BLaER1 (cell line): Measurements from ENCODE around the gene DPEP2.
"Not testable (repeated sequence)": the region's sequence is repeated elsewhere in the genome, so short reads cannot be mapped to it uniquely, and the experiment has no call there.

Experiments
- H3K27ac ChIP-seq: shearing (Covaris generic); formaldehyde crosslinking; 2 replicates; pipeline ENCODE4 v1.8.1; 2022
- H3K27me3 ChIP-seq: shearing (Covaris generic); formaldehyde crosslinking; 2 replicates; pipeline ENCODE4 v1.8.1; 2022
- H3K36me3 ChIP-seq: shearing (Covaris generic); formaldehyde crosslinking; 2 replicates; pipeline ENCODE4 v1.8.1; 2022
- H3K4me1 ChIP-seq: shearing (Covaris generic); formaldehyde crosslinking; 2 replicates; pipeline ENCODE4 v1.8.1; 2022
- H3K4me2 ChIP-seq: shearing (Covaris generic); formaldehyde crosslinking; 2 replicates; pipeline ENCODE4 v1.8.1; 2022
- H3K4me3 ChIP-seq: shearing (Covaris generic); formaldehyde crosslinking; 2 replicates; pipeline ENCODE4 v1.8.1; 2022
- H3K9ac ChIP-seq: shearing (Covaris generic); formaldehyde crosslinking; 2 replicates; pipeline ENCODE4 v1.8.1; 2022
- H3K9me3 ChIP-seq: shearing (Covaris generic); formaldehyde crosslinking; 2 replicates; pipeline ENCODE4 v1.8.1; 2022
- H4K20me1 ChIP-seq: shearing (Covaris generic); formaldehyde crosslinking; 2 replicates; pipeline ENCODE4 v1.8.1; 2022
- Cebpa-rat ChIP-seq: shearing (Covaris generic); IDR thresholded peaks from 2 replicates; pipeline ENCODE4 v1.8.1; 2022

Gene DPEP2, protein sequence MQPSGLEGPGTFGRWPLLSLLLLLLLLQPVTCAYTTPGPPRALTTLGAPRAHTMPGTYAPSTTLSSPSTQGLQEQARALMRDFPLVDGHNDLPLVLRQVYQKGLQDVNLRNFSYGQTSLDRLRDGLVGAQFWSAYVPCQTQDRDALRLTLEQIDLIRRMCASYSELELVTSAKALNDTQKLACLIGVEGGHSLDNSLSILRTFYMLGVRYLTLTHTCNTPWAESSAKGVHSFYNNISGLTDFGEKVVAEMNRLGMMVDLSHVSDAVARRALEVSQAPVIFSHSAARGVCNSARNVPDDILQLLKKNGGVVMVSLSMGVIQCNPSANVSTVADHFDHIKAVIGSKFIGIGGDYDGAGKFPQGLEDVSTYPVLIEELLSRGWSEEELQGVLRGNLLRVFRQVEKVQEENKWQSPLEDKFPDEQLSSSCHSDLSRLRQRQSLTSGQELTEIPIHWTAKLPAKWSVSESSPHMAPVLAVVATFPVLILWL

DNA sequence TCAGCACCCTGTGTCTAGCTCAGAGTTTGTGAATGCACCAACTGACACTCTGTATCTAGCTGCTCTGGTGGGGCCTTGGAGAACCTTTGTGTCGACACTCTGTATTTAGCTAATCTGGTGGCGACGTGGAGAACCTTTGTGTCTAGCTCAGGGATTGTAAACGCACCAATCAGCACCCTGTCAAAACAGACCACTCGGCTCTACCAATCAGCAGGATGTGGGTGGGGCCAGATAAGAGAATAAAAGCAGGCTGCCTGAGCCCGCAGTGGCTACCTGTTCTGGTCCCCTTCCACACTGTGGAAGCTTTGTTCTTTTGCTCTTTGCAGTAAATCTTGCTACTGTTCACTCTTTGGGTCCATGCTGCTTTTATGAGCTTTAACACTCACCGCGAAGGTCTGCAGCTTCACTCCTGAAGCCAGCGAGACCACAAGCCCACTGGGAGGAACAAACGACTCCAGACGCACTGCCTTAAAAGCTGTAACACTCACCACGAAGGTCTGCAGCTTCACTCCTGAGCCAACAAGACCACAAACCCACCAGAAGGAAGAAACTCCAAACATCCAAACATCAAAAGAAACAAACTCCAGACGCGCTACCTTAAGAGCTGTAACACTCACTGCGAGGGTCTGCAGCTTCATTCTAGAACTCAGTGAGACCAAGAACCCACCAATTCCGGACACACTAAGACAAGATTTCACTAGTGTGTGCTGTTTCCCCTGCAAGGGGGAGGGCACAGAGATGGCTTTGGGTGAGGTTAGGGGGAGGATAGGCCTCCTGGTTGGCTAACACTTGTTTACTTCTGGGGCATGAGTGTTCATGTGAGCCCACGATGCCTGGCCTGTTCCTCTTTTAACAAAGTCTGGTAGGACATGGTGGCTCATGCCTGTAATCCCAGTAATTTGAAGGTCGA, at the start of gene DPEP2:
TSS of gene DPEP2 (minus strand) at position 706 of the 910 bp plus-strand sequence. CDS start 6,272 bp downstream, outside the sequence.
- Histone ChIP-seq H3K9ac (peak within 1 kb of the TSS; percentile 46; the same call in 1 of the 2 replicates), H3K4me1 (peaks cover 38% of the 10 kb centered on the region), H3K4me2 (peak within 1 kb of the TSS; percentile 82), H3K27ac (peak within 1 kb of the TSS; percentile 59), H3K4me3 (peak within 1 kb of the TSS; percentile 37)
- H3K27me3 ChIP-seq, H3K9me3 ChIP-seq, H3K36me3 ChIP-seq, H4K20me1 ChIP-seq: not testable (repeated sequence)

DNA sequence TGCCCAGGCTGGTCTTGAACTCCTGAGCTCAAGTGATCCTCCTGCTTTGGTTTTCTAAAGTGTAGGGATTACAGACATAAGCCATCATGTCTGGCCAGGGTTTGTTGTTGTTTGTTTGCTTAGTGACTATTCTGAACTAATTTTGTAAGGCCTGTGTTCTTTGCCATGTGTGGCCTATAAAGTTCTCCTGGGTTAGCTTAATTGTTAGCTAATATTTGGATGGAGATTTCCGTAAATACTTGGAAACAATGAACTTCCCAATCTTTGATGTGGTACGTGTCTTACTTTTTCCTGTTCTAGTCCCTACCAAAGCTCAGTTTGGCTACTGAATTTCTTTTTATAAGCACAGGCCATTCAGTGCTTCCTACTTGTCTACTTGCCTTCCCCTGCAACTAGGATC, 48.7 kb upstream of the DPEP2 start:
- H3K4me3 ChIP-seq, result no peak overlapping the region
- no peak for TF ChIP-seq Cebpa-rat
- H4K20me1 ChIP-seq, result no peaks in the 10 kb centered on the region
- H3K9ac ChIP-seq, result no peak overlapping the region
- no peaks in the 10 kb centered on the region for H3K27me3 ChIP-seq
- no peak overlapping the region for H3K27ac ChIP-seq
- H3K4me1 ChIP-seq, result no peaks in the 10 kb centered on the region
- no peak overlapping the region for H3K4me2 ChIP-seq
- H3K36me3 ChIP-seq, result peaks cover 87% of the 10 kb centered on the region
- no peaks in the 10 kb centered on the region for H3K9me3 ChIP-seq

DNA sequence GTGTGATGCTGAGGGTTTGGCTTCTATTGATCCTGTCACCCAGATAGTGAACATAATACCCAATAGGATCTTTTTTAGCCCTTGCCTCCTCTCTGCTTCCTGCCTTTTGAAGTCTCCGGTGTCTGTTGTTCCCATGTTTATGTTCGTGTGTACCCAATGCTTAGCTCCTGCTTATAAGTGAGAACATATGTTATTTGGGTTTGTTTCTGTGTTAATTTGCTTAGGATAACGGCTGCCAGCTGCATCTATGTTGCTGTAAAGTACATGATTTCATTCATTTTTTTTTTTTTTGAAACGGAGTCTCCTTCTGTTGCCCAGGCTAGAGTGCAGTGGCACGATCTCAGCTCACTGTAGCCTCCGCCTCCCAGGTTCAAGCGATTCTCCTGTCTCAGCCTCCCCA, 46.8 kb upstream of the DPEP2 start:
- H3K9ac ChIP-seq, result no peak overlapping the region
- no peak overlapping the region for H3K27ac ChIP-seq
- H3K4me2 ChIP-seq, result no peak overlapping the region
- H3K4me1 ChIP-seq, result no peaks in the 10 kb centered on the region
- TF ChIP-seq Cebpa-rat, result no peak
- H4K20me1 ChIP-seq, result 0 out of 2 replicates have a peak, but pooled peaks cover 1% of the 10 kb centered on the region
- H3K4me3 ChIP-seq, result no peak overlapping the region
- H3K27me3 ChIP-seq, result no peaks in the 10 kb centered on the region
- H3K9me3 ChIP-seq, result no peaks in the 10 kb centered on the region
- H3K36me3 ChIP-seq, result peaks cover 86% of the 10 kb centered on the region

DNA sequence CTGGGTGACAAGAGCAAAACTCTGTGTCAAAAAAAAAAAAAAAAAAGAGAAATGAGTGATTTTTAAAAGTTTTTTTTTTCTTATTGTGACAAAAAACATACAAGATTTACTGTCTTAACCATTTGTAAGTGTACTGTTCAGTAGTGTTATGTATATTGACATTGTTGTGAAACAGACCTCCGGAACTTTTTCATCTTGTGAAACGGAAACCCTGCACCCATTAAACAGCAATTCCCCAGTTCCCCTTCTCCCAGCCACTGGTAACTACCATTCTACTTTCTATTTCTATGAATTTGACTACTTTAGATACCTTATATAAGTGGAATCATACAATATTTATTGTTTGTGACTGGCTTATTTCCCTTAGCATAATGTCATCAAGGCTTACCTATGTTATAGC, 42.5 kb upstream of the DPEP2 start:
- Histone ChIP-seq H3K9ac (no peak overlapping the region), H4K20me1 (0 out of 2 replicates have a peak, but pooled peaks cover 6% of the 10 kb centered on the region), H3K27me3 (no peaks in the 10 kb centered on the region), H3K4me2 (no peak overlapping the region), H3K27ac (no peak overlapping the region), H3K4me3 (no peak overlapping the region), H3K36me3 (peaks cover 80% of the 10 kb centered on the region), H3K4me1 (no peaks in the 10 kb centered on the region), H3K9me3 (no peaks in the 10 kb centered on the region)
- TF ChIP-seq Cebpa-rat, result no peak

DNA sequence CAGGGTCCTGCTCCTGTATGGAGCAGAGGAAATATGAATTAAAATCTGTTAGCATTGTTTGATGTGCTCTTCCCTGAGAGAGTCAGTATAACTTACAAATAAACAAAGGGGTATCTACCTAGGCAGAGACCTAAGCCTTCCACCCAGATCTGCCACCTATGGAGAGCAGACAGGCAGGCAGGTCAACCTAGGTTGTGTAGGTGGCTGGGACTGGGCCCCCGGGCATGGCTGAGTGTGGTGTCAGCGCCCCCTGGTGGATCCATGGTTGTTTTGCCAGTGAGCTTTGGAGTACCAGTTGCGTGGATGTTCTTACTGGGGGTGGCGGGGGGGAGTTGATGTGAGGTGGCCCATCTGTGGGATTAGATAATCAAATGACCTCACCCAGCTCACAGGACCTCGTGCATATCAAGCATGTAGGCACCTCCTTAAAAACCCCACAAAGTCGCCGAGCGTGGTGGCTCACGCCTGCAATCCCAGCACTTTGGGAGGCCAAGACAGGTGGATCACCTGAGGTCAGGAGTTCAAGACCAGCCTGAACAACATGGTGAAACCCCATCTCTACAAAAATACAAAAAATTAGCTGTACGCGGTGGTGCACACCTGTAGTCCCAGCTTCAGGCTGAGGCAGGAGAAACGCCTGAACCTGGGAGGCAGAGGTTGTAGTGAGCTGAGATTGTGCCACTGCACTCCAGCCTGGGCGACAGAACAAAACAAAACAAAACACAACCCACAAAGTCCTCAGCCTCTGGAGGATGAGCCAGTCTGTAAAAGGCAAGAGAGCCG, 41.4 kb upstream of the DPEP2 start:
- H3K27me3 ChIP-seq, result no peaks in the 10 kb centered on the region
- peaks cover 81% of the 10 kb centered on the region for H3K36me3 ChIP-seq
- H3K4me3 ChIP-seq, result no peak overlapping the region
- TF ChIP-seq Cebpa-rat, result no peak
- H3K27ac ChIP-seq, result no peak overlapping the region
- H3K9ac ChIP-seq, result no peak overlapping the region
- no peak overlapping the region for H3K4me2 ChIP-seq
- no peaks in the 10 kb centered on the region for H3K9me3 ChIP-seq
- 0 out of 2 replicates have a peak, but pooled peaks cover 6% of the 10 kb centered on the region for H4K20me1 ChIP-seq
- no peaks in the 10 kb centered on the region for H3K4me1 ChIP-seq

DNA sequence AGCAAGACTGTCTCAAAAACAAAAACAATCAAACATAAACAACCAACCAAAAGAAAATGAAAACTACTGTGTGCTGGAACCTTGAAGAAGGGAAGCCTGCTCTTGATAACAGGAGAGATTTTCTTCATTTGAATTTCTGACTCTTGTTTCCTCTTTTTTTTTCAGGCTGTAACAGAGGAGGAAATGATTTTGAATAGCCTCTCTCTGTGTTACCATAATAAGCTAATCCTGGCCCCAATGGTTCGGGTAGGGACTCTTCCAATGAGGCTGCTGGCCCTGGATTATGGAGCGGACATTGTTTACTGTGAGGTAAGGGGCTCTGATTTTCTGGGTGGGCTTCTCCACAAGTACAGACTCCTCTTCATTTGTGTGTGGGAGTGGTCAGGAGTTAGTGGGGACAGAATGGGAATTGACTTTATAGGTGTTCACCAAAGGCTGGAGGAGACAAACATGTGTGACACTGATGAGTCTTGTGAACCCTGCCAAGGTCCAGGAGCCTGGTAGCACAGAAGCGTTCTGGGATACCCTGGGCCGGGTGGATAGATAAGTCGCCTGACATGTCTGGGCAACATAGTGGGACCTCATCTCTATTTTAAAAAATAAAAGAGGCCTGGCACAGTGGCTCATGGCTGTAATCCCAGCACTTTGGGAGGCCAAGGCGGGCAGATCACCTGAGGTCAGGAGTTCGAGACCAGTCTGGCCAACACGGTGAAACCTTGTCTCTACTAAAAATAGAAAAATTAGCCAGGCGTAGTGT, 38.7 kb upstream of the DPEP2 start:
- H3K36me3 ChIP-seq, result peaks cover 70% of the 10 kb centered on the region
- TF ChIP-seq Cebpa-rat, result no peak
- H3K9ac ChIP-seq, result no peak overlapping the region
- H3K4me2 ChIP-seq, result no peak overlapping the region
- H3K27ac ChIP-seq, result no peak overlapping the region
- H4K20me1 ChIP-seq, result 0 out of 2 replicates have a peak, but pooled peaks cover 6% of the 10 kb centered on the region
- no peaks in the 10 kb centered on the region for H3K4me1 ChIP-seq
- H3K4me3 ChIP-seq, result no peak overlapping the region
- H3K9me3 ChIP-seq, result no peaks in the 10 kb centered on the region
- no peaks in the 10 kb centered on the region for H3K27me3 ChIP-seq

DNA sequence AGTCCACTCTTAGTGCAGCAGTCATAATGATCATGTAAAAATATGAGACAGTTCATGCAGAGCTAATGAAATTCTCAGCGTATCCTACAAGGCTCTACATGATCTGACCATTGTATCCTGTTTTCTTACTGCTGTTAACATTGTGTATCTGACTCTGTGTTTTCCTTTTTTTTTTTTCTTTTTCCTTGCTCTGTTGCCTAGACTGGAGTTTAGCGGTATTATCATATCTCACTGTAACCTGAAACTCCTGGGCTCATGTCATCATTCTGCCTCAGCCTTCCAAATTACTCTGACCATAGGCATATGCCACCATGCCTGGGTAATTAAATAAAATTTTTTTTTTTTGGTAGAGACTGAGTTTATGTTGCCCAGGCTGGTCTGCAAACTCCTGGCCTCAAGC, 35.9 kb upstream of the DPEP2 start:
- Histone ChIP-seq H3K27ac (no peak overlapping the region), H3K27me3 (no peaks in the 10 kb centered on the region), H3K9ac (no peak overlapping the region), H3K4me1 (no peaks in the 10 kb centered on the region), H3K4me2 (no peak overlapping the region), H4K20me1 (no peaks in the 10 kb centered on the region; the same call in 1 of the 2 replicates), H3K4me3 (no peak overlapping the region), H3K36me3 (peaks cover 64% of the 10 kb centered on the region), H3K9me3 (no peaks in the 10 kb centered on the region)
- no peak for TF ChIP-seq Cebpa-rat

DNA sequence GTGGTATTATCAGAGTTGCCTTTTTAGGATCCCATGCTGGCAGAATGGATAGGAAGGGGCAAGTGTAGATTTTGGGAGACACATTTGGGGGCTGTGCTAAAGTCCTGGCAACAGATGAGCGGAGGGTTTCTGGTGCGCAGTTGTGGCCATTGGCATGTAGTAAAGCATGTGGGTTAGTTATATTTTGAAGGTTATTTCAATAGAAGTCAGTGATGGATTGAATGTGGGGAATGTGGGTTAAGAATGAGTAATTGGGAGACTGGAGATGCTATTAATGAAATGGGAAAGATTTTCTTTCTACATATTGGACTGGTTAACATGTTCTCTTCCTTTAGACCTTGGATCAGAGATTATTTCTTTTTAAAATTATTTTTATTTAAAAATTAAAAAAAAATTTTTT, 33.8 kb upstream of the DPEP2 start:
- Histone ChIP-seq H3K27me3 (no peaks in the 10 kb centered on the region), H3K9ac (no peak overlapping the region)

DNA sequence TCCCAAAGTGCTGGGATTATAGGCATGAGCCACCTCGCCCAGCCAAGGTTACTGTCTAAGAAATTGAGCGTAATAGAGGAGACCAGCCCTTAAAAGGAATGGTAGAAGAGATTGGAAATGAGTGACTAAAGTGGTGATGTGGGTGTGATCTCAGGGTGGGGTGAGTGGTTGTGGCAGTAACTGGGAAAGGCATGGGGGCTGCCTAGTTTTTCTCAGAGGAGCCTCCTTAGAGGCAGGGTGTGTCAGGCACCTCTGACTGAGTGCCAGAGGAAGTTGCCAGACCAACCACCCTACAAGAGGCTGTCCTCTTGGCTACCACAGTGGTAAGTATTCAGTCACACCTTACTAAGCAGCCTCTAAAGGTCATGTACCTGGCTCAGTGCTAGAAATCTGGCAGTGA, 32.7 kb upstream of the DPEP2 start:
- no peaks in the 10 kb centered on the region for H3K4me1 ChIP-seq
- H3K27ac ChIP-seq, result no peak overlapping the region
- no peaks in the 10 kb centered on the region for H3K27me3 ChIP-seq
- no peak overlapping the region for H3K9ac ChIP-seq
- no peaks in the 10 kb centered on the region; the same call in 1 of the 2 replicates for H4K20me1 ChIP-seq
- H3K36me3 ChIP-seq, result peaks cover 72% of the 10 kb centered on the region
- no peaks in the 10 kb centered on the region for H3K9me3 ChIP-seq
- H3K4me2 ChIP-seq, result no peak overlapping the region
- no peak overlapping the region for H3K4me3 ChIP-seq
- TF ChIP-seq Cebpa-rat, result no peak

More for the DNA sequence above, 33.8 kb upstream of the DPEP2 start:
- Histone ChIP-seq H3K4me3 (no peak overlapping the region), H3K4me1 (no peaks in the 10 kb centered on the region), H3K27ac (no peak overlapping the region), H3K36me3 (peaks cover 64% of the 10 kb centered on the region), H3K9me3 (no peaks in the 10 kb centered on the region), H3K4me2 (no peak overlapping the region), H4K20me1 (no peaks in the 10 kb centered on the region; the same call in 1 of the 2 replicates)
- TF ChIP-seq Cebpa-rat, result no peak

DNA sequence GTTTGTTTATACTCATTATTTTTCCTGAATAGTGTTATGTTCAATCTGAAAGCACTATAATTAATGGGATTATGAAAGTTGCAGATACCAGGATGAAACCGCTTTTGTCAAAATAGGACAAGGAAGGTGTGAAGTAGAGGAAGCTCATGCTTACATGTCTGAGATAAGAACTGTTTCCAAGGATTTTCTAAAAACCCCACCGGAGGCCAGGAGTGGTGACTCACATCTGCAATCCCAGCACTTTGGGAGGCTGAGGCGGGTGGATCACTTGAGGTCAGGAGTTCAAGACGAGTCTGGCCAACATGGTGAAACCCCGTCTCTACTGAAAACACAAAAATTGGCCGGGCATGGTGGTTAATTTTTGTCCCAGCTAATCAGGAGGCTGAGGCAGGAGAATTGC, 30.8 kb upstream of the DPEP2 start:
- H3K36me3 ChIP-seq, result peaks cover 73% of the 10 kb centered on the region
- not testable (repeated sequence) for H3K9me3 ChIP-seq, H3K4me2 ChIP-seq, H3K27ac ChIP-seq, H3K27me3 ChIP-seq, H3K4me1 ChIP-seq, H3K4me3 ChIP-seq, H4K20me1 ChIP-seq, H3K9ac ChIP-seq
